ENCODE results near the gene ELL. TPM values are rescaled to one million over a fixed set of nuclear protein-coding genes. Genes with fewer than 3 reads are reported as not detected.

ELL gene
- total RNA-seq, 2 experiments from 2014 or later: 46.2 to 46.8 TPM

DNA sequence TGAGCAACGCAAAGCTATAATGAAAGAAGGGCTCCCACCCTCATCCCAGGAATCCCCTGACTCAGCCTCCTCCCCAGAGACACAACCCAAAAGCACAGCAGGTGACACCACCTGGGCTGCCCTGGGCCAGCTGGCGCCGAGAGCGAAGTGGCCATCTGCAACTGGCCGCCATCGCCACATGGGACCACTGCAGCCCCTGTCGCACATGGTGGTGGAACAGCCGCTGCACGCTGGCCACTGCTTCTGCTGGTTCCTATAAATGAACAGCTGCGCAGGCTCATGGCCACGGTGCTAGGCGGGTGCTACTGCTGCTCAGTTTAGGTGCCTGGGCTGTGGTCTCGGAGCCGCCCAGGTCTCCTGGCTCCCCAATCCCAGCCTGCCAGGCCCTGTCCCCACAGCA, 72.3 kb downstream of the ELL start:
- H3K36me3 ChIP-seq (ENCODE audit: insufficient read depth, low read length): peaks cover 69% of the 10 kb centered on the region
- intact Hi-C loops (cut with DNase I, micrococcal nuclease): no loop called here
- H3K4me3 Mint-ChIP-seq: no peak overlapping the region

DNA sequence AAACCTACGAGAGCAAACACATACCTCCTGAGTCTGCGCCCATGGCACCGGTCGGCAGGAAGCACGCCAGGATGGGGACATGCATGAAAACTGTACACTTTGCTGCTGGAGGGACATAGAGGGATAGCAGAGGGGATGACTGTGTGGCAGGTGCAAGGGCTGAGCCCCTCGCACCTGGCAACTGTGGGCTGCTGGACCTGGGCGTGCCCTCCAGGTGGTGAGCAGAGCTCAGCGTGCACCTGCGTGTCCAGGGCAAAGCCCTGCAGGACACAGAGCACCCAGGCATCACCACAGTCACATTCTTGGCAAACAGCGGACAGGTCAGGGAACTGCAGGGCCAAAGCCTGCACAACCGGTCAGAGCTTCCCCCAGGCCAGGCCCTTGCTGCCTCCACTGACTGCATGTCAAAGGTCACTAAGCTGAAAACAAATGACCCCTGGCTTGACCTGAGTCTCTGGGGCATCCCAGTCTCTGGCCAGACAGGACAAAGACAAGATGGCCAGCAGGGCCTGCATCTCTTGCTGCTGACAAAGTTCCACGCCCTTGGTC, 75.0 kb downstream of the ELL start:
- Mint-ChIP-seq H3K27ac (no peak overlapping the region), H3K27me3 (no peaks in the 10 kb centered on the region), H3K9me3 (no peaks in the 10 kb centered on the region), H3K4me3 (no peak overlapping the region), H3K4me1 (ENCODE audit: low read depth) (peaks cover 18% of the 10 kb centered on the region), H3K36me3 (ENCODE audit: low read depth) (peaks cover 72% of the 10 kb centered on the region)
- intact Hi-C loops (cut with DNase I, micrococcal nuclease): no loop called here
- Histone ChIP-seq H3K4me3 (ENCODE audit: low read length) (no peak overlapping the region), H3K27me3 (ENCODE audit: control insufficient read depth in 1 of 2, insufficient read depth in 2 of 2, low read length in 2 of 2) (no peaks in the 10 kb centered on the region), H3K9me3 (ENCODE audit: control insufficient read depth in 1 of 2, insufficient read depth in 1 of 2, low read length in 2 of 2) (peaks cover 0 to 5% of the 10 kb centered on the region in 2 experiments), H3K36me3 (ENCODE audit: insufficient read depth, low read length) (peaks cover 77% of the 10 kb centered on the region), H3K27ac (ENCODE audit: low read depth in 1 of 2, low read length in 2 of 2) (no peak overlapping the region), H3K4me1 (ENCODE audit: insufficient read depth, low read length) (peaks cover 21% of the 10 kb centered on the region)
- ATAC-seq (ENCODE audit: poor library complexity): no peak
- TF ChIP-seq, protein P1, sequence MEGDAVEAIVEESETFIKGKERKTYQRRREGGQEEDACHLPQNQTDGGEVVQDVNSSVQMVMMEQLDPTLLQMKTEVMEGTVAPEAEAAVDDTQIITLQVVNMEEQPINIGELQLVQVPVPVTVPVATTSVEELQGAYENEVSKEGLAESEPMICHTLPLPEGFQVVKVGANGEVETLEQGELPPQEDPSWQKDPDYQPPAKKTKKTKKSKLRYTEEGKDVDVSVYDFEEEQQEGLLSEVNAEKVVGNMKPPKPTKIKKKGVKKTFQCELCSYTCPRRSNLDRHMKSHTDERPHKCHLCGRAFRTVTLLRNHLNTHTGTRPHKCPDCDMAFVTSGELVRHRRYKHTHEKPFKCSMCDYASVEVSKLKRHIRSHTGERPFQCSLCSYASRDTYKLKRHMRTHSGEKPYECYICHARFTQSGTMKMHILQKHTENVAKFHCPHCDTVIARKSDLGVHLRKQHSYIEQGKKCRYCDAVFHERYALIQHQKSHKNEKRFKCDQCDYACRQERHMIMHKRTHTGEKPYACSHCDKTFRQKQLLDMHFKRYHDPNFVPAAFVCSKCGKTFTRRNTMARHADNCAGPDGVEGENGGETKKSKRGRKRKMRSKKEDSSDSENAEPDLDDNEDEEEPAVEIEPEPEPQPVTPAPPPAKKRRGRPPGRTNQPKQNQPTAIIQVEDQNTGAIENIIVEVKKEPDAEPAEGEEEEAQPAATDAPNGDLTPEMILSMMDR (IDR thresholded peaks at IDR 0.05): no peak
- ChIA-PET CTCF (no interaction called here), POLR2A (no interaction called here)
- no peak for DNase-seq

More for the DNA sequence above, 72.3 kb downstream of the ELL start:
- ChIA-PET POLR2A (no interaction called here), CTCF (no interaction called here)
- no peak for DNase-seq
- Histone ChIP-seq H3K9me3 (ENCODE audit: control insufficient read depth in 1 of 2, insufficient read depth in 1 of 2, low read length in 2 of 2) (no peaks in the 10 kb centered on the region), H3K27me3 (ENCODE audit: control insufficient read depth in 1 of 2, insufficient read depth in 2 of 2, low read length in 2 of 2) (no peaks in the 10 kb centered on the region), H3K4me1 (ENCODE audit: insufficient read depth, low read length) (peaks cover 11% of the 10 kb centered on the region), H3K4me3 (ENCODE audit: low read length) (no peak overlapping the region), H3K27ac (ENCODE audit: low read depth in 1 of 2, low read length in 2 of 2) (no peak overlapping the region)
- peaks cover 72% of the 10 kb centered on the region for H3K36me3 Mint-ChIP-seq (ENCODE audit: low read depth)
- H3K4me1 Mint-ChIP-seq (ENCODE audit: low read depth): peaks cover 8% of the 10 kb centered on the region
- no peaks in the 10 kb centered on the region for H3K27me3 Mint-ChIP-seq
- no peaks in the 10 kb centered on the region for H3K9me3 Mint-ChIP-seq
- H3K27ac Mint-ChIP-seq: no peak overlapping the region
- TF ChIP-seq, protein P1 (IDR thresholded peaks at IDR 0.05): no peak
- no peak for ATAC-seq (ENCODE audit: poor library complexity)

DNA sequence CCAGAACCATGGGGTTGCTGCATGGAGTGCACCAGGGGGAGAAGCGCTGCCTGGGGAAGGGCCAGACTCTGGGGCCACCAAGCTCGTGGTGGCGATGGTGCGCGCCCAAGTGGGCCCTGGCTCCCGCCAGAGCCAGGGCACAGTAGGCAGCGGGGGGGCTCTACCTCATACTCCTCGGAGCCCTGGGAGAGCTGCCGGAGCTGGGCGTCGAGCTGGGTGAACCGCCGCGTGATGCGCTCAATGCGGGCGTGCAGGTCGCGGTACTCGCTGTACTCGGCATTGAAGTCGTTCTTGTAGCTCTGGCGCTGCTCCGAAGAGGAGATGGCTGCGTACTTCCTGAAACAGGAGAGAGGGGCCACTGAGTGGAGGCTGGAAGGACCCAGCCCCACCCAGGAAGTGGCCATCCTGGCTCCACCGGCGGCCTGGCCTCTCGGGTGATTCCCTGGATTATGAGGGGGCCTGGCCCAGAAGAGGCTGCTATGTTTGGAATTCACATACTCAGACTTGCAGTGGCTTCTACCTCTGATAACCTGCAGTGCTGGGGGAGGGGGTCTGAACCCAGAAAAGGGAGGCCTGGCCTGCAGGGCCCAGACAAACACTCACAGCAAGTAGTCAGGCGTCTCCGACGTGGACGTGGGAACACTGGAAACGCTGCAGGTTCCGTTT, 75.6 kb downstream of the ELL start:
- Mint-ChIP-seq H3K4me3 (no peak overlapping the region), H3K9me3 (no peaks in the 10 kb centered on the region), H3K36me3 (ENCODE audit: low read depth) (peaks cover 71% of the 10 kb centered on the region), H3K27me3 (no peaks in the 10 kb centered on the region), H3K27ac (no peak overlapping the region), H3K4me1 (ENCODE audit: low read depth) (peaks cover 24% of the 10 kb centered on the region)
- POLR2A ChIA-PET: no interaction called here
- ATAC-seq (ENCODE audit: poor library complexity) (no peak), DNase-seq (no peak)
- CTCF ChIA-PET: no interaction called here
- Histone ChIP-seq H3K36me3 (ENCODE audit: insufficient read depth, low read length) (peaks cover 72% of the 10 kb centered on the region), H3K4me3 (ENCODE audit: low read length) (no peak overlapping the region), H3K27ac (ENCODE audit: low read depth in 1 of 2, low read length in 2 of 2) (no peak overlapping the region), H3K27me3 (ENCODE audit: control insufficient read depth in 1 of 2, insufficient read depth in 2 of 2, low read length in 2 of 2) (no peaks in the 10 kb centered on the region), H3K4me1 (ENCODE audit: insufficient read depth, low read length) (peaks cover 24% of the 10 kb centered on the region), H3K9me3 (ENCODE audit: control insufficient read depth in 1 of 2, insufficient read depth in 1 of 2, low read length in 2 of 2) (peaks cover 0 to 8% of the 10 kb centered on the region in 2 experiments)
- TF ChIP-seq, protein P1 (IDR thresholded peaks at IDR 0.05): no peak
- intact Hi-C loops (cut with DNase I, micrococcal nuclease): no loop called here

Measured in CD4-positive, alpha-beta T cell (primary cell).